Activated CD4-positive, CD25-positive, alpha-beta regulatory T cell (primary cell): ENCODE data around the gene OR2L13.
"Not testable (repeated sequence)": the region's sequence is repeated elsewhere in the genome, so short reads cannot be mapped to it uniquely, and the experiment has no call there.

Experiments
- DNase-seq, 4 experiments: peaks; one replicate each; lab custom pipeline; 2025; lab: John Stamatoyannopoulos, UW

OR2L13 gene, protein sequence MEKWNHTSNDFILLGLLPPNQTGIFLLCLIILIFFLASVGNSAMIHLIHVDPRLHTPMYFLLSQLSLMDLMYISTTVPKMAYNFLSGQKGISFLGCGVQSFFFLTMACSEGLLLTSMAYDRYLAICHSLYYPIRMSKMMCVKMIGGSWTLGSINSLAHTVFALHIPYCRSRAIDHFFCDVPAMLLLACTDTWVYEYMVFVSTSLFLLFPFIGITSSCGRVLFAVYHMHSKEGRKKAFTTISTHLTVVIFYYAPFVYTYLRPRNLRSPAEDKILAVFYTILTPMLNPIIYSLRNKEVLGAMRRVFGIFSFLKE

DNA sequence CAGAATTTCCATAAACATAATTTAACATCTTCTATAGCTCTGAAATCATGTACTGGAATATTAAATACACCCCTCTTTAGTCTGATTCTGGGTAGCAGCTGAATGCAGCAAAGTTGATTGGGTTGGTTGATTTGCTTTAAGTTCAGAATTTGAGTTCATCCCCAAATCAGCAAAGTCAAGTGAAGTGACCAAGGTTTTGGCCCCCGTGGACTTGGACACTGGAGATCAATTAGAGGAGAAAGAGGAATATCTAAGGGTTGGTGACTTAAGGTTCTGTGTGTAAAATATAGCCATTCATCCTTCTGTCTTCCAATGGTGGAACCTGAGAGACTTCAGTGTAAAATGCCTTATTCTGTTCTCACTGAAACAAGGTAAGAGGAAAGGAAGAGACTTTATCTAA lies at the start of gene OR2L13:
TSS of gene OR2L13 (plus strand) at position 301 of the 400 bp plus-strand sequence. CDS start 4,192 bp downstream, outside the sequence.
- DNase-seq = no peak

DNA sequence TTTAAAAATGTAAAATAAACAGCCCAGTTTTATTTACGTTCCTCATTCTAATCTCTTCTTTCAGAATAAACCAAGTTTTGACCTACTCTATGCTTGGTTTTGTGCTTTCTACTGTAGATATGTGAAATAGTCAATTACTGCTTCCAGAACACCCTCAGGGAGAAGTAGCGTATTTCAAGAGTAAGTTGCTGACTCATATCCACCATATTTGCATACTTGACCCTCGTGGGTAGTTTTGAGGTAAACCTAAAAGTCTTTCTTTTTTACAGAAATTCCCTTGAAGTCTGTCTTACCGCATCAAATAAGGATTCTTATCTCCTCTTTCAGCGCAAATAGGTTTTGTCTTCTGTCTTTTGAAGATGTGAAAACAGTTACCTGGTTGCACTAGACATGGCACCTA lies 49.8 kb upstream of the OR2L13 start:
- no peak for DNase-seq

DNA sequence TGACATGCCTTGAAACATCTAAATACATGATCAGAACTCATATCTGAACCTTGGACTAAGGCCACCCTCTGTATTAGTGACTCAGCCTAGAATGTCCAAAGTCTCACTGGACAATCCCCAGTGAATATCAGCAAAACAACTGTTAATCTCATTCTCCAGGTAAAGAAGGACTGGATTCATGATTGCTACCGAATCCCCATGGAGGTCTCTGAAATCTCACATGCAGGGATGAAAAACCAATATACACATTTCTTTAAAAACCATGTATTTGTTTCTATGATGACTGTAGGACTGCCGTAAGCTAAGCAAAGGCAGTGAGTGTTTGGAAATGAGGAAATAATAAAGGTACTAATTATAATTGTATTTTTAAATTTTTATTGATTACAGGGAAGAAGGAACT lies 48.4 kb upstream of the OR2L13 start, which contains the start of gene OR2L3:
TSS of gene OR2L3 (plus strand) at position 301 of the 400 bp plus-strand sequence. CDS start 13,846 bp downstream, outside the sequence.
- DNase-seq = no peak

DNA sequence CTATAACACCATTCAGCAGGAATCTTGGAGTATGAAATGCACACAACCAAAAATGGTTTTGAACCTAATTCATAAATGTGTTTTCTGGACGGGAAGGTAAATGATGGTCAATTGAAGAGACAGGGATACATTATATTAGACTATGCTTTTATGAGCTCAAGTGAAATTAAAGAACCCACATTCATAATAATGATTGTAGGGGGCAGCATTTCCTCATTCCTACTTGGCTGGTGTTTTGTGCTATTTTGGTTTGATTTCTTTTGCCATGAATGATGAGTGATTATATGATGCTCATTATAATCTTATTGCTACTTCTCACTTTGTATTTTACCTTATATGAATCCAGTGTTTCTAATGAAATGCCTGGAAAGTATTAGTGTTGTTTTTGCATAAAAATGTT lies 48.0 kb upstream of the OR2L13 start:
- DNase-seq = no peak

DNA sequence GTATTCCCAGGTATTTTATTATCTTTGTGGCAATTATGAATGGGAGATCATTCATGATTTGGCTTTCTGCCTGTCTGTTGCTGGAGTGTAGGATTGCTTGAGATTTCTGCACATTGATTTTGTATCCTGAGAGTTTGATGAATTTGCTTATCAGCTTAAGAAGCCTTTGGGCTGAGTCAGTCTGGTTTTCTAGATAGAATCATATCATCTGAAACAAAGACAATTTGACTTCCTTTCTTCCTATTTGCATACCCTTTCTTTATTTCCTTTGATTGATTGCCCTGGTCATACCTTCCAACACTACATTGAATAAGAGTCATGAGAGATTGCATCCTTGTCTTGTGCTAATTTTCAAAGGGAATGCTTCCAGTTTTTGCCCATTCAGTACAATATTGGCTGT lies 40.3 kb upstream of the OR2L13 start:
- DNase-seq = no peak

DNA sequence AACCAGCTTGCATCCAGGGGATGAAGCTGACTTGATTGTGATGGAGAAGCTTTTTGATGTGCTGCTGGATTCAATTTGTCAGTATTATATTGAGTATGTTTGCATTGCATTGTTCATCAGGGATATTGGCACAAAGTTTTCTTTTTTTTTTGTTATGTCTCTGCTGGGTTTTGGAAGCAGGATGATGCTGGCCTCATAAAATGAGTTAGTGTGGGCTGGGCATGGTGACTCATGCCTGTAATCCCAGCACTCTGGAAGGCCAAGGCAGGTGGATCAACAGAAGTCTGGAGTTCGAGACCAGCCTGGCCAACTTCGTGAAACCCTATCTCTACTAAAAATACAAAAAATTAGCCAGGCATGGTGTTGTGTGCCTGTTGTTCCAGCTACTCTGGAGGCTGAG lies 39.7 kb upstream of the OR2L13 start:
- no peak for DNase-seq

DNA sequence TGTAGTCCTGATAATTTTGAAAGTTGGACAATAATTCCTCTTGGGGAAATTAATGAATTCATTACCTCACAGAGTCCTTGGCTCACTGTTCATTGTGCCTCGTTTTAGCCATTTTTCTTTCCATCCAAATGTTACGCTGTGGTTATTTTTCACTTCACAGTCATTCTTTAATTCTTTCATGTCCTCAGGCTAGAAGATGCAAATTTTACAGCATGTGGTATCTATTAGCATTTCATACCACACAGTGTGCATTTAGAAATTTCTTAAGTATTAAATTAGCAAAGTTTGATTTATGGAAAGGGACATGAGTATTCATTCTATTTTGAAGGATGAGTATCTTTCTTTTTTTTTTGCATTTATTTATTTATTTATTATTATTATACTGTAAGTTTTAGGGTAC lies 29.9 kb upstream of the OR2L13 start:
- DNase-seq = no peak

DNA sequence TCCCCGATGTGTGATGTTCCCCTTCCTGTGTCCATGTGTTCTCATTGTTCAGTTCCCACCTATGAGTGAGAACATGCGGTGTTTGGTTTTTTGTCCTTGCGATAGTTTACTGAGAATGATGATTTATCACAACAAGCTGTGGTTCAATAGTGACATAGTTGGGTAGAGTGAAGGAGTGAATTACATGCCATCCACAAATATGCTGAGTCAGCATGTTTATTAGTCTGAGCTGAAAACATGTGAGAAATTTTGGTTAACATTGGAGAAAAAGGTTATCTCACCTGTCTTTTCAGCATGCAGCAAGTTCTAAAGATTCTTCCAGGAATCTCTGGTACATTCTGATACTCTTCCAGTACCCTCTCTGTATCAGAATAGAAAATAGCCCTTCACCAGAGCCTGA lies 29.4 kb upstream of the OR2L13 start:
- DNase-seq = no peak

DNA sequence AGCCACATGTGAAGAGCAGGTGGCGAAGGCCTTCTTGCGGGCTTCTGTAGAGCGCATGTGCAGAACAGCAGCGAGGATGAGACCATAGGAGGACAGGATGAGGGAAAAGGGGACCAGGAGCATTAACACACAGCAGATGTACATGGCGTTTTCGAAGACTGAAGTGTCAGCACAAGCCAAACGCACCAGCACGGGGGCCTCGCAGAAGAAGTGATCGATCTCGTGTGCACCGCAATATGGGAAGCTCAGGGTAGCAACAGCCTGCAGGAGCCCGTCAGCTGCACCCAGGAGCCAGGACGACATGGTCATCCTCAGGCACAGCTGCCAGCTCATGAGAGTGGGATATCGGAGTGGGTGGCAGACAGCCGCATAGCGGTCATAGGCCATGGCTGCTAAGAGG lies 11.1 kb upstream of the OR2L13 start:
- not testable (repeated sequence) for DNase-seq

DNA sequence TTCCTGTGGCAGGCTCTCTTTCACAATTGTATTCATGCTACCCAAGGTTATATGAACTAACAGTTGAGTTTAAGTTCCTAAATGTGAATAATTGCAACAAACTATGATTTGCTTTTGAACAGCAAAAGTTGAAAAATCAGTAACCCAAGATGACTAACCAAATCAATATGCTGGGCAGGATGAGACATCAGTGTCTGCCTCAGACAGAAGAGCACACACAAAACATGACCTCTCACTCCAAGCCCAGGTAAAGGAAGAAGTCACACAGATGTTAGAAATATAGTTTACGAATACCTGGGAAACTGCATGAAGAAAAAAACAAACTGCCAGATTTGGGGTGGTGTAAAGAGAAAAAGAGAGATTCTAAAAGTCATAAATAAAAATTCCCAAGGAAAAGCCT lies 3.5 kb downstream of the OR2L13 start:
- DNase-seq = no peak

DNA sequence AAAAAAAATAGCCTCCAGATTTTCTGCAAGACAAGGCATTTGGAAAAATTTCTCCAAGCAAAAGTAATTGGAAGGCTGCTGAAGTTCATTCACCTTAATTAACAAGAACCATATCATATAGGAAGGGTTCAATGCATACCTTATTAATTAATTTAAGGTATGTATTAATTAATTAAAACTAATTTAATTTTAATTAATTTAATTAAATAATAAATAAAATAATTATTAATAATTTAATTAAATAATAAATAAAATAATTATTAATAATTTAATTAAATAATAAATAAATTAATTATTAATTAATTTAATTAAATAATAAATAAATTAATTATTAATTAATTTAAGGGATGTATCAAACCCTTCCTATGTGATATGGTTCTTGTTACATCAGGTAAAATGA lies 7.9 kb downstream of the OR2L13 start:
- DNase-seq = no peak

DNA sequence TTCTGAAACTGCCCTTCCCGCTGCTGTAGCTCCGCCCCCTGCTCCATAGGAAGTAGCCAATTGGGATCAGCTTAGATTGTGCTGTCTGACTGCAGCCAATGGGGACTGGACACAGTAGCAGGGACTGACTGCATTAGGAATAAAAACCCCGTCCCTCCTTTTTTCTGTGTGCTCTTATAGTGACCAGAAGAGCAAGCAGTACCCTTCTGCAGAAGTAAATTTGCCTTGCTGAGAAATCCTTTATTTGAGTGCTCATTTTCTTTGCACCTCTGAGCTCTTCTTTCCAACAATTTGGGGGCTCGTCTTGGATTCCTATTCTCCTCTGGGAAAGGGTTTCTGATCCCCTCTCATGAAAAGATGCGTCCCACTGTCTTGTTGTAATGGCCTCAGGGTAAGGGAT lies 16.2 kb downstream of the OR2L13 start:
- no peak for DNase-seq

DNA sequence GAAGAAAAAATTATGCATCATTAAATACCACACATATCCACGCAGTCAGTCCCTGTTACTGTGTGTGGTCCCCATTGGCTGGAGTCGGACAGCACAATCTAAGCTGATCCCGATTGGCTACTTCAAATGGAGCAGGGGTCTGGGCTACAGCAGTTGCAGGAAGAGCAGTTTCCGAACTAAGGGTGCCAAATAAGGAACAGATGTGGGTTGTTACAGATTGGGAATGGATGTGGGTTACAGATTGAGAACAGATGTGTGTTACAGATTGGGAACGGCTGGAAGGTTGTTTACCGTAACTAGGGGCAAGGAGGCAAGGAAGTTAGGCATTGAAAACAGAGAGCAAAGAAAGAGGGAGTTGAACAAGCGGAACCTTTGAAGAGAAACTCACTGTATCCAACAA lies 19.9 kb downstream of the OR2L13 start:
- DNase-seq = no peak

DNA sequence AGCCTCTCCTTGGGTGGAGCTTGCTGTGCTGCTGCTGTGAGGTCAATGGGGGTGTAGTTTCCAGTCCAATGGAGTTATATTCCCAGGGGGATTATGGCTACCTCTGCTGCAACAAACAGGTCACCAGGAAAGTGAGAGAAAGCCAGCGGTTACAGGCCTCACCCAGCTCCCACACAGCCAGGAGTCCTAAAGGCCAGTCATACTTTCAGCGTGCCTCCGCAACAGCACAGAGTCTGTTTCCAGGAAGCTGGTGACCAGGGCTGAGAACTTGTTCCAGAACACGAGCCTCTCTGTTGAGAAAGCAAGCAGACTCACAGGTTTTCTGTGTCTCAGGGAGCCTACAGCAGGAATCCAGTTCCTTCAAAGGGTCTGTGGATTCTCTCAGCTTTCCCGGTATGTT lies 32.7 kb downstream of the OR2L13 start:
- no peak for DNase-seq

DNA sequence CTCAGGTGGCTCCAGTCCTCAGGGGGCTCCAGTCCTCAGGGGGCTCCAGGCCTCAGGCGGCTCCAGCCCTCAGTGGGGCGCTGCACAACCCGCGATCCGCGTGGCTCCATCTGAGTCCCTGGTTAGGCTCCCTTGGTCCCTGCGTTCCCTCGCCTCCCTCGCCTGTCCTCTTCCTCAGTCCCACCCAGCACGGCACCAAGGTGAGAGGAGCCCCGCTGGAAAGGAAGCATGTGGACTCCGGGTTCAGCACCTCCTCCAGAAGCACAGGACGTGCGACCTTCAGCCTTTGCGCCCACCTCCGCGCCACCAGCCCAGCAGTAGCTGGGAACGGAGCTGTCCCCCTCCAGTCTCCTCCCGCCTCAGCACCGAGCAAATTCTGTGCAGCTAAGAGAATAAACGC lies 41.8 kb downstream of the OR2L13 start:
- DNase-seq = no peak

DNA sequence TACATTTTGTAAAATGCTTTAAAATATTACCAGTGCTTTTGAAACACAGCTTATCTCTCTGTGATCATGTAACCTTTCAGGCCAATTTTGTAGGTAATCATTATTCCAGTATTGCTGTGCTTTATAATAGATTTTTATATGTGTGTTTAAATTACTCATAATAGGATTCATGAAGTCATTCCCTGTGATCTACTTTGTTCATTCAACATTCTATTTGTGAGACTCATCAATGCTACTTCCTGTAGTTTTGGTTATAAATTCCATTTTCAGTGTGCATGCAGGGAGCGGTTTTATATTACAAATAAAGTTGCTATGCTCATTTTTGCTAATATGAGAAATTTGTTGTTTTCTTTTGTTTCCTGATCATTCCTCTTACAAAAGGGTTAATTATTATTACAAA lies 45.9 kb downstream of the OR2L13 start:
- DNase-seq = no peak

DNA sequence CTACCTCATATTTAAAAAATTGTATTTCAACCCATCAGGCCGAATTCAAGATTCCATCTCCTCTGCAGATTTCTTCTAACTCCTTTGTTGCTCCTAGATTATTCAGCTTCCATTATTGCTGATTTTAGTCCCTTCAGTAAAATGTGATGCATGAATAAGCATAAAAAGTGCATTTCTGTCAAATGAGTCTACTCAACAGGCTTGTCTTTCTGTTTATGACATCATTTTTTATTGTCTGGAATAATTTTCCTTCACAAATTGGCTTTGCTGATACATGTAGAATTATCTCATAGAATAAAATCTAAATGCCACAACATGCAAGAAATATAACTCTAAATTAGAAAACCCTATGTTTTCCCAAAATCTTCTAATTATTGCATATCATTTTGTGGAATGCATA lies 48.3 kb downstream of the OR2L13 start:
- no peak for DNase-seq

DNA sequence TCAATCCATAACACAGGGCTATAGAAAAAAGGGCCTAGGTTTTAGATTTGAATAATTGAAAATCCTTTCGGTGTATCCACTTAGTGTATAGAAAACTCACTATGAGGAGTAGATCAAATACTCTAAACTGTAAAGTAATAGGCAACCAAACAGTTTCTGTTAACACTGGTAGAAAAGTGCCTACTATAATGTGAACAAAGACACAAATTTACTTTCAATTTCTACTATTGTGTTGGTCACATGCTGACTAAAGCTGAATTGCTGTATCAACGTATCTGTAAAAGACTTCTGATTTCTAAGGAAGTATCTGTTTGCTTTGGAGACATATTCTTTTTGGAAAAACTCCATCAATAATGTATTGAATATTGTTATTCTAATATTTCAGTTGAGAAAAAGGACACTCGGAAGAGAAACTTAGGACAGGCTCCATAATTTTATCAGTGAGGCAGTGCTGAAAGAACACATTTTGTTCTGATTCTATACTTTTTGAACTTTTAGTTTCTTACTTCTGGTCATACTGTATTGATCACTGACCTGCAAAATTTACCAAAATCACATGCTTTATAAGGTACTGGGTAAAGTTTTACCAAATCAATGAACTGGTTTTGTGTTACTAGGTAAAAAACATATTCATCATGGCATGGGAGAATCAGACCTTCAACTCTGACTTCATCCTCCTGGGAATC lies 49.7 kb downstream of the OR2L13 start, which contains the start of gene OR2M5:
TSS of gene OR2M5 (plus strand) at position 636 of the 686 bp plus-strand sequence. CDS start at position 636, 0 bp downstream.
- no peak for DNase-seq
